Esophagus muscularis mucosa (tissue), 3 donors: ENCODE measurements around the gene CAP2.

Experiments
- CTCF ChIP-seq, 3 experiments: fragments of 200-600 bp in 2 of 3; fragments of 450-650 bp in 1 of 3; sonication (generic) in 2 of 3; IDR thresholded peaks; one replicate each; pipeline ENCODE4 v1.5.1; 2017 to 2019; ENCODE audit warnings: antibody characterized with exemption in 3 of 3, mild to moderate bottlenecking in 2 of 3, moderate library complexity in 1 of 3
- POLR2A ChIP-seq: fragments of 450-650 bp; IDR thresholded peaks from one replicate; pipeline ENCODE4 v1.6.1; 2017; ENCODE audit warnings: antibody characterized with exemption, moderate library complexity, mild to moderate bottlenecking, low read depth
- POLR2AphosphoS5 ChIP-seq, 2 donors: sonication (generic); formaldehyde crosslinking; IDR thresholded peaks; one replicate each; pipeline ENCODE4 v1.6.1; 2017; ENCODE audit warnings: antibody characterized with exemption in 2 of 2

GRCh38 chr6:17392978-17393891 lies at the start of gene CAP2:
- peak in 1 of 3 experiments; percentile 12 for TF ChIP-seq CTCF (IDR thresholded peaks at IDR 0.05)
- peak; percentile 47 for TF ChIP-seq POLR2A
- TF ChIP-seq POLR2AphosphoS5 (IDR thresholded peaks at IDR 0.05): peak; percentile 73 to 80
